Parathyroid adenoma (tissue), 2 donors: ENCODE data around the gene POLR2I.
A peak's percentile ranks its signal among the peaks of the same experiment; 100 is the strongest.
"Not testable (repeated sequence)": the region's sequence is repeated elsewhere in the genome, so short reads cannot be mapped to it uniquely, and the experiment has no call there.

ENCODE experiments used
- H2AFZ ChIP-seq: fragments of 300-600 bp; sonication (generic); one replicate; pipeline ENCODE4 v1.7.0; 2017; ENCODE audit warnings: antibody characterized with exemption, mild to moderate bottlenecking
- H3K27ac ChIP-seq: fragments of 300-600 bp; sonication (generic); one replicate; pipeline ENCODE4 v1.7.0; 2017
- H3K27me3 ChIP-seq: fragments of 300-600 bp; sonication (generic); one replicate; pipeline ENCODE4 v1.7.0; 2017; ENCODE audit warnings: low read length; ENCODE audit not compliant: control insufficient read depth, insufficient read depth
- H3K36me3 ChIP-seq: fragments of 300-600 bp; sonication (generic); one replicate; pipeline ENCODE4 v1.7.0; 2017; ENCODE audit warnings: low read length; ENCODE audit not compliant: control insufficient read depth, insufficient read depth
- H3K4me1 ChIP-seq: fragments of 300-600 bp; sonication (generic); one replicate; pipeline ENCODE4 v1.7.0; 2017; ENCODE audit warnings: control low read depth
- H3K4me2 ChIP-seq: fragments of 300-600 bp; sonication (generic); one replicate; pipeline ENCODE4 v1.7.0; 2017; ENCODE audit warnings: low read length
- H3K4me3 ChIP-seq: fragments of 300-600 bp; sonication (generic); one replicate; pipeline ENCODE4 v1.7.0; 2017; ENCODE audit warnings: low read depth, low read length
- H3K79me2 ChIP-seq: fragments of 300-600 bp; sonication (generic); one replicate; pipeline ENCODE4 v1.7.0; 2017; ENCODE audit warnings: control low read depth
- H3K9ac ChIP-seq: fragments of 300-600 bp; sonication (generic); one replicate; pipeline ENCODE4 v1.7.0; 2017; ENCODE audit warnings: mild to moderate bottlenecking
- H3K9me3 ChIP-seq: fragments of 300-600 bp; sonication (generic); one replicate; pipeline ENCODE4 v1.7.0; 2017; ENCODE audit warnings: low read length; ENCODE audit not compliant: control insufficient read depth
- CTCF ChIP-seq: fragments of 300-600 bp; sonication (generic); IDR thresholded peaks from one replicate; pipeline ENCODE4 v1.7.0; 2017; ENCODE audit warnings: antibody characterized with exemption, mild to moderate bottlenecking
- donor health status: primary hyperparathyroidism.

Gene POLR2I

GRCh38 chr19:36136964-36137686, 22.4 kb upstream of the POLR2I start:
- no peak for TF ChIP-seq CTCF
- peak overlapping the region; percentile 41 for H3K4me3 ChIP-seq
- H3K9ac ChIP-seq: no peak overlapping the region
- H3K27me3 ChIP-seq: no peaks in the 10 kb centered on the region
- no peaks in the 10 kb centered on the region for H3K36me3 ChIP-seq
- peak overlapping the region; percentile 37 for H3K4me2 ChIP-seq
- H3K27ac ChIP-seq: peak overlapping the region; percentile 72
- H3K4me1 ChIP-seq: peaks cover 9% of the 10 kb centered on the region
- H2AFZ ChIP-seq: peak overlapping the region; percentile 71
- H3K79me2 ChIP-seq: peaks cover 7% of the 10 kb centered on the region
- H3K9me3 ChIP-seq: no peaks in the 10 kb centered on the region

- peaks cover 17% of the 10 kb centered on the region for H3K4me1 ChIP-seq
These were observed 20.2 kb upstream of the POLR2I start for GRCh38 chr19:36134867-36135266.

GRCh38 chr19:36131221-36131620, 16.5 kb upstream of the POLR2I start:
- not testable (repeated sequence) for H3K9ac ChIP-seq, H3K36me3 ChIP-seq, H3K79me2 ChIP-seq, H3K4me3 ChIP-seq, H3K4me2 ChIP-seq, H3K9me3 ChIP-seq, H3K27me3 ChIP-seq
- peak overlapping the region; percentile 9 for H3K27ac ChIP-seq
- peak overlapping the region; percentile 57 for H2AFZ ChIP-seq
- peaks cover 13% of the 10 kb centered on the region for H3K4me1 ChIP-seq

More at GRCh38 chr19:36134867-36135266, 20.2 kb upstream of the POLR2I start:
- not testable (repeated sequence) for H3K27ac ChIP-seq, H3K36me3 ChIP-seq, H3K27me3 ChIP-seq, H3K4me3 ChIP-seq, H3K9me3 ChIP-seq, H3K9ac ChIP-seq, H3K79me2 ChIP-seq, H2AFZ ChIP-seq, H3K4me2 ChIP-seq

GRCh38 chr19:36128392-36128736, 13.7 kb upstream of the POLR2I start:
- H3K79me2 ChIP-seq: no peaks in the 10 kb centered on the region
- peaks cover 13% of the 10 kb centered on the region for H3K4me1 ChIP-seq
- peak overlapping the region; percentile 63 for H3K4me3 ChIP-seq
- H3K27ac ChIP-seq: peak overlapping the region; percentile 85
- no peaks in the 10 kb centered on the region for H3K36me3 ChIP-seq
- H3K9me3 ChIP-seq: no peaks in the 10 kb centered on the region
- no peaks in the 10 kb centered on the region for H3K27me3 ChIP-seq
- peak overlapping the region; percentile 78 for H3K4me2 ChIP-seq
- H2AFZ ChIP-seq: peak overlapping the region; percentile 85
- H3K9ac ChIP-seq: no peak overlapping the region
- no peak for TF ChIP-seq CTCF

GRCh38 chr19:36125557-36125956, 10.9 kb upstream of the POLR2I start:
- no peaks in the 10 kb centered on the region for H3K9me3 ChIP-seq
- no peaks in the 10 kb centered on the region for H3K27me3 ChIP-seq
- TF ChIP-seq CTCF: no peak
- H3K36me3 ChIP-seq: no peaks in the 10 kb centered on the region
- no peaks in the 10 kb centered on the region for H3K79me2 ChIP-seq
- H2AFZ ChIP-seq: no peak overlapping the region
- peaks cover 4% of the 10 kb centered on the region for H3K4me1 ChIP-seq
- H3K4me3 ChIP-seq: no peak overlapping the region
- H3K27ac ChIP-seq: no peak overlapping the region
- no peak overlapping the region for H3K9ac ChIP-seq
- H3K4me2 ChIP-seq: no peak overlapping the region
